HTERT RPE-1 (cell line): ENCODE measurements around the gene PIK3CG.

Experiments used
- in situ Hi-C: fragments of 300-500 bp; cut with MboI; formaldehyde crosslinking; loops from 4 replicates; pipeline ENCODE4 v1.14.3; 2020; ENCODE audit warnings: low sequenced_read_pairs

Gene PIK3CG

DNA sequence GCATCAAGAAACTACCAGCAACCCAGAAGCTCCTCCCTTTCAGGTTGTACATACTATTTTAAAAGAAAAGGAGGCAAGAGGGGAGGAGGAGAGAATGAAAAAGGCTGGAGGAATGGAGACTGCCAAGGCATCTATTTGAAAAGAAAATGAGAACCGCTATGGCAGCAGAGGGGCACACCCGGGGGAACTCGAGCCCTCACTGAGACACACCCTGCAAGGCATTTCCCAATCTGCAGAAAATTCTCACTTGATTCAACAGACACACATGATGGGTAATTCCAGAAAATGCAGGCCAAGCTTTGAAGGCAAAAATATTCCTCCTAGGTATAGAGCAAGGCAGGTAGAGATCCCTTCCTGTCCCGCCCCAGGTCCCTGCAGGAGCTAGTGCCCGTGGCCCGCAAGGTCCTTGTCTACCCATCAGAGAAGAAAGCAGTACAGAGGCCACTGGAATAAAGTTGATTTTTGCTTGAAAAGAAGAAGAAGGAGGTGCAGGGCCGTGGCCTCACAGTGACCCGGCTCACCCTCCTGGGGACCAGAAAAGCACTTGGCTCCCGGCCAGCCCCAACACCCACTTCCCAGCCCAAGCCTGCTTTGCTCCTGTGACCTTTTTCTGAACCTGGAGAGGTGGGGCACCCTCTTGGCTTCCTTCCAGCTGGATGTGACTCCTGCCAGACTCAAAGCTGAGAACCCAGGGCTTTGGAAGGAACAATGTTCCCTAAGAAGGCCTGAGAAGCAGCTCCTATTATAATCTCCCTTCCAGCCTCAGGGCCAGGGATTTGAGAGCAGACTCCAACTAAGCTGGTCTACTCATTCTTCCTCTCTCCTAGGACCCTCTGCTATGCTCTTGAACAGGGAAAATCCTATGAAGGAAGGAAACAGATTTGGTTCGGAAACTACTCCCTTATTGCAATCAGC lies 6.2 kb upstream of the PIK3CG start:
- in situ Hi-C loops: no loop called here

DNA sequence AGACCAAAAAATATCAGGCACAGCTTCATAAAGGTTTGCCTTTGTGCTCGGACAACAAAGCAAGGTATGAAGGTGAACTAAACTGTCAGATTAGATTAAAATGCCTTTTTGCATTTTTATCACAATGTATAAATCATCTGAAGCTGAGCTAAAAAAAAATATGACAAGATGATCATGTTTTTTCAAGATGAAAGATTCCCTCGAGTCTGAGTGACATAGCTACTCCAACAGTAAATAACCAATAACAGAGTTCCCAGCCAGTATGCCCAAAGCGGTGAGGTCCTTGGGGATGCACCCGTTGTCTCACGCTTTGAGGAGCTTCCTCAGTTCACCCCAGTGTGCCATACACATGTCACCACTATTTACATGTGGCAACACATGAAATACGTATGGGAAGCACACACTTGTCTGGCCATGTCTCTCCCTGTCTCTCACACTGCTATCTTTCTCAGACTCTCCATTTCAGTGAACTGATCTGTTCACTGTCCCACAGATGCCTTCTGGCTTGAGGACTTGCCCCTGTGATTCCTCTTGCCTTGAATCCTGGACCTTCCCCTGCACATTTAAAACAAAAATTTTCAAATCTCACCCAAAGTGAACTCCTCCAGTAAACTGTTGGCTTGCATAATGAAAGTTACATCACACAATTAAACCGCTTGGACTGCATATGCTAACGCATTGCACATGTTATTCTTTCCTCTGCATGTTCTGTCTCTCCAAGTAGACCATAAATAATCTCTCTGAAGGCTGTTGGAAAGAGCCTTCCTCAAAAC lies 2.6 kb upstream of the PIK3CG start:
- in situ Hi-C loops: no loop called here

DNA sequence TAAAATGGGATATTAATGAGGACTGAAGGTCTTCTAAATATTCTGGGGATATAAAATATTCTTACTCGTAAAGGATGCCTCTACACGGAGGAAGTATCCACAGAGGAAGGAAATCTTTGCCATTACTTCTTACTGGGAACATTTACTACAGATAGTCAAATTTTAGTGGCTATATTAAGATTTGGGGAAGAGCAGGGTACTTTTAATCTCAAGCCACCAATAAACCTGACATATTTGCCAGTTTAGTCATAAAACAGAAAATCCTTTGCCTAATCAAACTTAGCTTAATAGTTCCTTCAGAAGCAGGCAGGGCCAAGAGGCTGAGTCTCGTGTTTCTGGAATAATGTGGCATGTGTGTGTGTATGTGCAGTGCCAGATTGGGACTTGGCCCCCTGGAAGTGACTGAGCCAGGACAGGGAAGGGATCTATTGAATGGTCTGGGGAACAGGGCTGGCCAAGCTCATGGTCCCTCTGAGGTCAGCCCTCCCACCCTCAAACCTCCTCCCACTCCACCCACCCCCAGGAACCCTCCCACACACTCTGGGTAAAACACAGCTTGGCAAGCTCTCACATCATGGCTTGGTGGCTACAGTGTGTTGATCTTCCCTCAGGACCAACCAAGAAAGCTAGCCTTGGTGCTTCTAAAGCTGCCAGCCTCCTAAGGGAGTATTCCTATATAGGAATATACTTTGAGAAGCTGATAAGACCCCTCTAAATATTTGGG lies 1.6 kb upstream of the PIK3CG start:
- in situ Hi-C loops: no loop called here

DNA sequence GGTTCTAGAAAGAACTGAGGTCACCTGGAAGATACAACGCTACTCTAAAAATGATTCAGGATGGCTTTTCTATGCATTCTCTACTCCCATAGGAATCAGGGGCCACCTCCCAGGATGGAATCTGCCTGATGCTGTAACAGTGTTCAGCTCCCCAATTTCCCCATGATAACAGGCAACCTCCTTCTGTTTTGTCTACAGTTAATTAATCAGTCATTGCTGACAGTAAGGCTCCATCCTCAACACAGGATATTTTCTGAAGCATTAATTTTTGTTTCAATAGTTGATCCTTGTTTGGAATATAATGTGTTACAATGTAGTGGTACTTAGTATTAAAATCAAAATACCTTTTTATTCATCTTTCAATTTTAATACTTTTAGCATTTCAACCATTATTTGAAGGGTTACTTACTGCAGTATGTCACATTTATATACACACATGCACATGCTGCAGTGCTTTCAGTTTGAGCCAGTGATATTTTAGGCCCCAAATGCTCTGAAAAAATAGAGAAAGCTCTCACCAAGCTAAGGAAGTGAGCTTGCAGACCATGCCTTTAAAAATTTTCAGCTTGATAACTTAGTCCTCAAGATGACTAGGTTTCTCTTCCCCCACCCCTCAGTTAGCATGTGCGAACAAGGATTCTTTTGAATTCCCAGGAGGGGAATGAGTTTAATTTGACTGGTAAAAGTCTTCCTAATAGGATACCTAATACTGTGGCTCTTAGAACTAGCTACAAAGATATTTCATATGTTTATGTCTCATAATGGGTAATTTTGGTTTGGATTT lies 592 bp upstream of the PIK3CG start:
- in situ Hi-C loops: no loop called here

DNA sequence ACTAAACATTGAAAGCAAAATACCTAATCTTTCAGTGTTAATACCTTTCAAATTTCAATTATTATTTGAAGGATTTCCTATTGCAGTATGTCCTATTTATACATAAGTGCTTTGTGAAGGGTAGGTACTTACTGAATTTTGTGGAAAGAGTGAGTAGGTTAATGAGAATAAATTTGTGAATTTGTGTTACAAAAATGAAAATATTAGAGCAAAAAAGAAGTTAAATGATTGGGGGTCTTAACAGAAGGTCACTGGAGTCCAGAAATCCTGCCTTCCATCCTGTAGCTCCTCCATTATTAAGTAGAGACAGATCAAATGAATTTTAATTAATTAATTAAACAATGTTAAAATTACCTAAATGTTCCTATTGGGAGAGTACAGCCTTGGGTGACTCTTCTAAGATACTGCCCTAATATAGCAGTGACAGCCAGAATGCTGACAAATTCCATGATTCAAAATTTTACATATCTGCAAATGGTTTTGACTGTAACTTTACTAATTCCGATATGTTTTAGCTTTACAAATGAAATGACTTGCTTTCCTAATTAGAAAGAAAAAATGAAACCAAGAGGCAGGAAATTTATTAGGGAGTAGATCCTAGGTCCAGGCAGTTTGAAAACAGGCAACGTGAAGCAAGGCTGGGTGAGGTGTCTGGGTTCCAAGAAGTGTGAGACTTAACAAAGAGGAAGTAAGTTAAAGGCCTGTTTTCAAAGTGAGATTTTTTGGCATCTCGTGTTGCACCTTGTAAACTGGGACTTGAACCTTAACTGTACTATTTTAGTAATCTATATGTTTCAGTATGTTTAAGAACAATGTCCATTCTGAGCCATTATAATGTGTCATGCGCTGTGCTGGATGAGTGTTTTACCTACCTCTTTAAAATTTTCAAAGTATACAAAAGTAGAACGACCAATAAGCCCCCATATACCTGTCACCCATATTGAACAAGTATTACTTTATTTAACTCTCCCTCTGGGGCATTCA lies 1.5 kb downstream of the PIK3CG start:
- in situ Hi-C loops: no loop called here

DNA sequence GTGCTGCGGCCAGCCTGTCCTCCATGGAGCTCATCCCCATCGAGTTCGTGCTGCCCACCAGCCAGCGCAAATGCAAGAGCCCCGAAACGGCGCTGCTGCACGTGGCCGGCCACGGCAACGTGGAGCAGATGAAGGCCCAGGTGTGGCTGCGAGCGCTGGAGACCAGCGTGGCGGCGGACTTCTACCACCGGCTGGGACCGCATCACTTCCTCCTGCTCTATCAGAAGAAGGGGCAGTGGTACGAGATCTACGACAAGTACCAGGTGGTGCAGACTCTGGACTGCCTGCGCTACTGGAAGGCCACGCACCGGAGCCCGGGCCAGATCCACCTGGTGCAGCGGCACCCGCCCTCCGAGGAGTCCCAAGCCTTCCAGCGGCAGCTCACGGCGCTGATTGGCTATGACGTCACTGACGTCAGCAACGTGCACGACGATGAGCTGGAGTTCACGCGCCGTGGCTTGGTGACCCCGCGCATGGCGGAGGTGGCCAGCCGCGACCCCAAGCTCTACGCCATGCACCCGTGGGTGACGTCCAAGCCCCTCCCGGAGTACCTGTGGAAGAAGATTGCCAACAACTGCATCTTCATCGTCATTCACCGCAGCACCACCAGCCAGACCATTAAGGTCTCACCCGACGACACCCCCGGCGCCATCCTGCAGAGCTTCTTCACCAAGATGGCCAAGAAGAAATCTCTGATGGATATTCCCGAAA lies 2.7 kb downstream of the PIK3CG start:
- in situ Hi-C loops: no loop called here

DNA sequence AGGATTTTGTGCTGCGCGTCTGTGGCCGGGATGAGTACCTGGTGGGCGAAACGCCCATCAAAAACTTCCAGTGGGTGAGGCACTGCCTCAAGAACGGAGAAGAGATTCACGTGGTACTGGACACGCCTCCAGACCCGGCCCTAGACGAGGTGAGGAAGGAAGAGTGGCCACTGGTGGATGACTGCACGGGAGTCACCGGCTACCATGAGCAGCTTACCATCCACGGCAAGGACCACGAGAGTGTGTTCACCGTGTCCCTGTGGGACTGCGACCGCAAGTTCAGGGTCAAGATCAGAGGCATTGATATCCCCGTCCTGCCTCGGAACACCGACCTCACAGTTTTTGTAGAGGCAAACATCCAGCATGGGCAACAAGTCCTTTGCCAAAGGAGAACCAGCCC lies 3.3 kb downstream of the PIK3CG start:
- in situ Hi-C loops: no loop called here

DNA sequence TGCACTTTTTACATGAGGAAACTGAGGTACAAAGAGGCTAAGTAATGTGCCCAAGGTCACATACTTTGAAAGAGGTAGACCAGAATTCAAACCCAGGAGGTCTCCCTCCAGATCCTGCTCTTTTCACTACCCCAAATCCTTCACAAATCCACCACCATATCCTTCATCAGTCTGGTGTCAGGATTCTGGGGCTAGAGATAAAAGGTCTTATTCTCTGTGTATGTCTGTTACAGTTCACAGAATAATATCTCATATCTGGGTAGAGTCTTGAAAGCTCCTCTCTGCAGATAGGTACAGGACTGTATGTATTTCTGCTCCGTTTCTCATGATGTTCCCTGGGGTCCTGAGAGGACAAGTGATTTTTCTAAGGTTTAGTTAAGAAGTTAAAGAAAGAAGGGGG lies 4.9 kb downstream of the PIK3CG start:
- in situ Hi-C loops: no loop called here

DNA sequence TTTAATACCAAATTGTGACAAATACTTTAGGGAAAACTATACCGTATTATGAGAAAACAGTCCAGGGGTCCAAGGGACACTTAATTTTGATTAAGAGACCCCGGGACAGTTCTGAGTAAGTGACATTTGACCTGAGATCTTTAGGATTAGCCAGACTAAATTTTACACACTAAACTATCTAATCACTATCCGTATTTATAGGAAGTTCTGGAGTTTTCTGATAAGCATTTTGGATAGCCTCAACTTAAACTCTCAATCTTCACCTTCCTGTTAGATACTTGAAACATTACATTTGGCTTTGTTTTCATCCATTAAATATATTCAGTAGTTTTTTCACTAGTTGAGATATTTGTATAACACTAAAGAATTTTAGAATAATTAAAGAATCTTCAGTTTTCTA lies 5.4 kb downstream of the PIK3CG start:
- in situ Hi-C loops: no loop called here

DNA sequence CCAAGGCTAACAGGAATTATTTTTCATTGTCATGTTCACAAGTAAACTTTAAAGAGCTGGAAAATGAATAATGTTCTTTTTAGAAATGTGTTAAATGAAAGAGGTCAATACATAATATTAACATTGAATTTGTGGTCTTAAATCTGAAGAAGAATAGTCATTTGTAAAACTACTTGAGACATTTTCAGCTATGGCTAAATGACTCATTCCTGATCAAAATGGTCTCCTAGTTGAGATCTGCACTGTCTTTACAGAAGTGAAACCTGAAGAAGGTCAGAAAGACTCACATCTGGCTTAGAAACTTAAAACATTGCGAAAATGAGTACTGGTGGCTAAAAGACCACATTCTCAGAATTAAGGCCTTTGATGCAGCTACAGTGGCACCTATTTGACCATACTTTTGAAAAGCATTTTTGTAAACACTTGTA lies 5.9 kb downstream of the PIK3CG start:
- in situ Hi-C loops: no loop called here

DNA sequence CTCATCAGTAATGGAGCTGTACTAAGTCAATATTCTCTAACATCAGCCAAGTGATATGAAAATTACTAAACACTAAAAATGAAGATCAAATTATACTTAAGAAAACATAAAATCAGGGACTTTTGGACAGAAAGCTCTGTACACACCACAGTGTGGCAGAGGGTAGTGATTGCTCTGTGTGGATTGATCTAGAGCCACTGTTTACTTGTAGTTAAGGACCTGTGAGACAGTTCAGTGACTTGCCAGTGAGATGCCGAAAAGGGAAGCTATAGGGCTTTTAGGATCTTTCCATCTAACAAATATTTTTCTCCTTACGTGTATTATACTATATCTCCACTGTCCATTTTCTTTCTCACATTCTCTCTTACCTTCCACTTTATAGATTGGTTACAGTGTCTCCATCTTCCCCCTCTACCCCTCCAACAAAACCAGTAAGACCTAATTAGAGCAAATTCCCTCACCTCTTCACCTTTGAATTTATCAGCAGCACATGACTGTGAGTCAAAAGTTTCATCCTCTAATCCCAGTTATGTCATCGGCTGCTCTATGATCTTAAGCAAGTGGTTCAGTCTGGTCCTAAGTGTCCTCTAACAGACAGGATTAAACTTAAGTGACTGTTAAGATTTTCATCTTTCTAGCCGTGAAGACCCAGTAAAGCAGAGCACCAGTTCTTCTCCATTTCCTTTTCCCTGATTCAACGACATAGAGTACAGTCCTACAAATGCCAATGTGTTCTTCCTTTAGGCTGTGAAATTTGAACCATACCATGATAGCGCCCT lies 6.9 kb downstream of the PIK3CG start:
- in situ Hi-C loops: no loop called here

DNA sequence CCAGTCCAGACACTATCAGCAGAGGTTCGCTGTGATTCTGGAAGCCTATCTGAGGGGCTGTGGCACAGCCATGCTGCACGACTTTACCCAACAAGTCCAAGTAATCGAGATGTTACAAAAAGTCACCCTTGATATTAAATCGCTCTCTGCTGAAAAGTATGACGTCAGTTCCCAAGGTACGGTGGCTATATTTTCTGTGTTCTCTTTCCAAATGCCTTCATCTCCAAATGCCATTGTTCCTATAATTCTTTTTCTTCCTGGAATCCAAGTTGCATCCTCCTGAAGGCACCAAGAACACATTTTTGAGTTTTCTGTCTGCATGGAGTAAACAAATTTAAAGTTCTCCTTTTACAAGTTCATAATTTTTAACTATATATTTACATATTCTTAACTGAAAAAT lies 7.7 kb downstream of the PIK3CG start:
- in situ Hi-C loops: no loop called here

DNA sequence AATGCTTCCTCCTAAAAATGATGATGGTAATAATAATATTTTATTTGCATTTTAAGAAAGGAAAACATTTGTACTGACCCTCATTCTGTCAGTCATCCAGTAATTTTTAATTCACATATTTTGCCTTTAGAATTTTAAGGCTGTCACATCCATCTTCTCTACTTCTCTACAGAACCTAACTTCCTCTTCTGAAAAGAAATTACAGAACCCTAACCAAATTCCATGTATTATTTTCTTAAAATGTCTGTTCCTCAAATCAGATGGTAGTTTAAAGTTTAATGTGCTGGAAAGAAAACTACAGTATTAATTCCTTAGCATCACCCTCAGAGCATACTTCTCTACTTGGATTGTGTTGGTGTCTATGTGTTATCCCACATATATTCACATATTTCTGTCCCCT lies 9.0 kb downstream of the PIK3CG start:
- in situ Hi-C loops: no loop called here

DNA sequence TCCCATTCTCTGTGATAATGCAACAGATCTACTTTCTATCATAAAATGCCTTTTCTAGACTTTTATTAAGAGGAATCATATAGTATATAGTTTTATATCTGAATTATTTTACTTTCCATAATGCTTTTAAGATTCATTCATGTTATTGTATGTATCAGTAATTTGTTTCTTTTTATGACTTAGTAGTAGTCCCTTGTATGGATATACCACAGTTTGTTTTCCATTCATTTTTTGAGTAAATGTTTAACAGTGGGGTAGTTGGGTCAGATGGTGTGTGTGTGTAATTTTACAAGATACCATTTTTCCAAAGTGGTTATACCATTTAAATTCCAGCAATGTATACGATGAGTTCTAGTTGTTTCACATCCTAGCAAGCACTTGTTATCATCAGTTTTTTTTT lies 10.4 kb downstream of the PIK3CG start:
- in situ Hi-C loops: no loop called here

DNA sequence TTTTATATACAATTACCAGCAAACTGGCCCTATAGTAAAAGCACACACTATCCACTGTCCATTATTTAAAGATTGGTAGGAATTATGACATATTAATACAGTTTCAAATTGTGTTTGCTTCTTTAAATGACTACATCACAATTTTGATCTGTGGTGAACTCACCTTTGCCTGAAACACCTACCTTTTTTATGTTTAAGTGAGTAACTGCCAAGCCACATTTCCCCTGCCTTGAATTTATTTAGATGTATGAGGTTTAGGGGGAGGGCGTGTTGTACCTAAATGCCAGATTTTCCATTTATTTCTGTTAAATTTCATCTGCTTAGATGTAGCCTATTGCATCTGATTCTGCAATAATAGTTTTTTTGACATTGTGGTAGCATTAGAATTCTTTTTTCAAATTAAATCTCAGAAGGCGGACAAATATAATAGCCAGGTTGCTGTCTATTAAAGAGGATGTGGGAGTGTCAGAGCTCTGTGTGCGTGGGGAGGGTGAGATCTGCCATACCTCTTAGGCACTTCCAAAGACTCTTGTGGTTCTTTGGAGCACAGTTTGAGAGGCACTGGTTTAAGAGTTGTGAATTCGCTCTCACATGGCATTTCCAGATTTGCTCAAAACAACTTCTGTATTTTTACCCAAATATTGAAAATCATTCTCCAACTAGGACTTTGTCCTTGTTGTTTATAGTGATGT lies 13.8 kb downstream of the PIK3CG start:
- in situ Hi-C loops: no loop called here

DNA sequence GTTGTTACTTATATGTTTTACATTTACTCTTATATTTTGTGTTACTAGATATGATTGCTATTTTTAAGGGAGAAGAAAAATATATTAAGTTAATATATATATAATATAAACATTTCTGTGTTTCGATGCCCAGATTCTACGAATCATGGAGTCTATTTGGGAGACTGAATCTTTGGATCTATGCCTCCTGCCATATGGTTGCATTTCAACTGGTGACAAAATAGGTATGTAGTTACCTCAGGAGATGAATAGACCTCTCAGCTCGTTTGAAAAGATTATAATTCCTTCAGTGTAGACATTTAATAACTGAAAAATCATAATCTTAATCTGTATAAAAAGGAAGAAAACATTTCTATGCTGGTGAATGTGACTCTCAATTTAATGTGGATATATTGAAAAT lies 16.9 kb downstream of the PIK3CG start:
- in situ Hi-C loops: no loop called here

DNA sequence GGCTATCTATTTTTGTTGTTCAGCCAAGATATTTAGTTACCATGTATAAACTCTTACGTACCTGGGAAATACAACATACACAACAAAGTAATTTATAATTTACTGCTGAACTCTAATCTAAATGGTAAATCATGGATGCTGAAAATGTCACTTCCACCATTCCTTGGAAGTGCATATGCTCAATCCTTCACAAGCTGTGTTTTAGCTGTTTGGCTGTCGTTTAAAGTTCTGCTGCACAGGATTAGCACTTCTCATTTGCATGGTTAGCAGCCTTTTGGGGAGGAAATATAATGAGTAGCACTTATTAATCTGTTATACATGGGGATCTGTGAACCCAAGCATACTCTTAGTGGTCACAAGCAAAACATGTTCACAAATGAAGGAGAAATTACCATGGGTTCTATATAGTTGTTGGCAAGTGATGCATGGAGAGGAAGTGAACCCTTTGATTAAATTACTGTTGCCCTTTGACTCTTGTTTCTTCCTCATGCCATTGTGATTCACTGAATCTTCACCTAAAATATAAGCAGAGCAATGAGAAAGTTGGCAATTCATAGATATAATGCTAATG lies 18.5 kb downstream of the PIK3CG start:
- in situ Hi-C loops: no loop called here
